Vagina (tissue), 2 donors: ENCODE measurements around the gene UTS2R. TPM values are rescaled to one million over a fixed set of nuclear protein-coding genes. Genes with fewer than 3 reads are reported as not detected.
"Not testable (repeated sequence)": the region's sequence is repeated elsewhere in the genome, so short reads cannot be mapped to it uniquely, and the experiment has no call there.

Source experiments
- DNase-seq, 2 donors: peaks; one replicate each; pipeline ENCODE4 v3.0.0-alpha.2; 2017; ENCODE audit errors: extremely low spot score in 2 of 2
- H3K27ac ChIP-seq: fragments of 200-600 bp; sonication (generic); one replicate; pipeline ENCODE4 v1.5.1; 2019
- H3K27me3 ChIP-seq: fragments of 200-600 bp; sonication (generic); one replicate; pipeline ENCODE4 v1.5.1; 2019
- H3K36me3 ChIP-seq, 2 donors: fragments of 200-600 bp; sonication (generic); one replicate each; pipeline ENCODE4 v1.5.1; 2017 to 2019
- H3K4me1 ChIP-seq: fragments of 200-600 bp; sonication (generic); one replicate; pipeline ENCODE4 v1.5.1; 2019
- H3K4me3 ChIP-seq, 2 donors: fragments of 200-600 bp; sonication (generic); 1 replicate in 1 of 2; 2 replicates in 1 of 2; pipeline ENCODE4 v1.5.1; 2016 to 2019
- H3K9me3 ChIP-seq: fragments of 200-600 bp; sonication (generic); one replicate; pipeline ENCODE4 v1.5.1; 2019
- POLR2A ChIP-seq, 2 donors: fragments of 450-650 bp; IDR thresholded peaks; one replicate each; pipeline ENCODE4 v1.6.1; 2017; ENCODE audit warnings: antibody characterized with exemption in 2 of 2, mild to moderate bottlenecking in 2 of 2, moderate library complexity in 2 of 2
- POLR2AphosphoS5 ChIP-seq, 2 donors: sonication (generic); formaldehyde crosslinking; IDR thresholded peaks; one replicate each; pipeline ENCODE4 v1.9.0; 2017; ENCODE audit warnings: antibody characterized with exemption in 2 of 2, mild to moderate bottlenecking in 2 of 2, low read depth in 1 of 2; ENCODE audit not compliant: insufficient read depth in 1 of 2
- intact Hi-C: fragments of 100-400 bp; cut with DNase I; formaldehyde crosslinking; loops from one replicate; pipeline ENCODE4 v1.15.1; 2023
- total RNA-seq: library from RNA; depleted of rRNA; stranded (reverse); fragments of >200 nt; gene quantifications from one replicate; pipeline ENCODE4 v1.2.3, GENCODE V29; 2016
- TF ChIP-seq, protein P1 (sequence below), 3 experiments: fragments of 450-650 bp in 2 of 3; fragments of 200-600 bp in 1 of 3; sonication (generic) in 1 of 3; IDR thresholded peaks; one replicate each; pipeline ENCODE4 v1.5.1; 2017 to 2019; ENCODE audit warnings: antibody characterized with exemption in 3 of 3, mild to moderate bottlenecking in 2 of 3, moderate library complexity in 2 of 3

Gene UTS2R
- total RNA-seq, 1 donor from 2014 or later = not detected

DNA sequence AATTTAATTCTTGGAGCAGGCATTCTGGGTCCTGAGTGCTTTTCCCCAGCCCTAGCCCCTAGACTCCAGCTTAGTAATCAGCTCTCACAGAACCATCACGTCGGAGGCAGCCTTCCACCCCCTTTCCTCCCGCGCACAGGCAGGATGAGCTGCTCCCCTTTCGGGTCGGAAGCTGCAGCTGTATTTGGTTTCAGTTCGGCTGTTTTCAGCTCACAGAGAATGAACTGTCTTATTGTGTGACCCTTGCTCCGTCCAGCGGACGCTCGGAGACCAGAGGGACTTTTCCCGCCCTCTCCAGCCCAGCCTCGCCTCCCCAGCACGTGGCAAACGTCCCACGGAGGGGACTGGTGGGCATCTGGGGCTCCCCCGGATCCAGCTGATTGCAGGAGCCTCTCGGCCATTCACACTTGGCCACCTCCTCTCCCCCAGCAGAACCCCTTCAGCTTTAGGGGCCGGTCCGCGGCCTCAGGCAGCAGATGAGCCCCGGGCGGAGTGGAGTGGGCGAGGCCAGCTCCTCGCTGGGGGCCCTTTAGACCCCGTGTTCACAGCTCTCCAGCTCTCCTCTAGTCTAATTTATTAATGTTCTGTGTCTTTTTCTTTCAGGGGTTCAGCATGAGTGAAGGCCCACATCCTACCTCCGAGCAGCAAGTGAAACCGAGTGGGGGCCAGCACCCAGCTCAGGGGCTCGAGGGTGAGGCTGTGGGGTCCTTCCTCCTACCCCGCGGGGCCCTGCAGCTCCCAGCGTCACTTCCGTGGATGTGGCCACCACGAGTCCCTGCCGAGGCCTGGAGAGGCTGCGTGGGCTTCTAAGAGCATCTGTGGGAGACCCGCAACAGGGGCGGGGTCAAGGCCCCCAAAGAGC lies 863 bp upstream of the UTS2R start:
- Histone ChIP-seq H3K27ac (no peak overlapping the region), H3K4me3 (peak overlapping the region; percentile 1 to 22), H3K27me3 (no peaks in the 10 kb centered on the region), H3K36me3 (no peaks in the 10 kb centered on the region), H3K9me3 (no peaks in the 10 kb centered on the region), H3K4me1 (peaks cover 10% of the 10 kb centered on the region)
- no peak for DNase-seq
- TF ChIP-seq POLR2A (IDR thresholded peaks at IDR 0.05) (no peak), POLR2AphosphoS5 (IDR thresholded peaks at IDR 0.05; ENCODE audit: insufficient read depth in 1 of 2, low read depth in 1 of 2) (no peak)
- TF ChIP-seq, protein P1, sequence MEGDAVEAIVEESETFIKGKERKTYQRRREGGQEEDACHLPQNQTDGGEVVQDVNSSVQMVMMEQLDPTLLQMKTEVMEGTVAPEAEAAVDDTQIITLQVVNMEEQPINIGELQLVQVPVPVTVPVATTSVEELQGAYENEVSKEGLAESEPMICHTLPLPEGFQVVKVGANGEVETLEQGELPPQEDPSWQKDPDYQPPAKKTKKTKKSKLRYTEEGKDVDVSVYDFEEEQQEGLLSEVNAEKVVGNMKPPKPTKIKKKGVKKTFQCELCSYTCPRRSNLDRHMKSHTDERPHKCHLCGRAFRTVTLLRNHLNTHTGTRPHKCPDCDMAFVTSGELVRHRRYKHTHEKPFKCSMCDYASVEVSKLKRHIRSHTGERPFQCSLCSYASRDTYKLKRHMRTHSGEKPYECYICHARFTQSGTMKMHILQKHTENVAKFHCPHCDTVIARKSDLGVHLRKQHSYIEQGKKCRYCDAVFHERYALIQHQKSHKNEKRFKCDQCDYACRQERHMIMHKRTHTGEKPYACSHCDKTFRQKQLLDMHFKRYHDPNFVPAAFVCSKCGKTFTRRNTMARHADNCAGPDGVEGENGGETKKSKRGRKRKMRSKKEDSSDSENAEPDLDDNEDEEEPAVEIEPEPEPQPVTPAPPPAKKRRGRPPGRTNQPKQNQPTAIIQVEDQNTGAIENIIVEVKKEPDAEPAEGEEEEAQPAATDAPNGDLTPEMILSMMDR (IDR thresholded peaks at IDR 0.05) = no peak
- intact Hi-C loops = no loop called here

DNA sequence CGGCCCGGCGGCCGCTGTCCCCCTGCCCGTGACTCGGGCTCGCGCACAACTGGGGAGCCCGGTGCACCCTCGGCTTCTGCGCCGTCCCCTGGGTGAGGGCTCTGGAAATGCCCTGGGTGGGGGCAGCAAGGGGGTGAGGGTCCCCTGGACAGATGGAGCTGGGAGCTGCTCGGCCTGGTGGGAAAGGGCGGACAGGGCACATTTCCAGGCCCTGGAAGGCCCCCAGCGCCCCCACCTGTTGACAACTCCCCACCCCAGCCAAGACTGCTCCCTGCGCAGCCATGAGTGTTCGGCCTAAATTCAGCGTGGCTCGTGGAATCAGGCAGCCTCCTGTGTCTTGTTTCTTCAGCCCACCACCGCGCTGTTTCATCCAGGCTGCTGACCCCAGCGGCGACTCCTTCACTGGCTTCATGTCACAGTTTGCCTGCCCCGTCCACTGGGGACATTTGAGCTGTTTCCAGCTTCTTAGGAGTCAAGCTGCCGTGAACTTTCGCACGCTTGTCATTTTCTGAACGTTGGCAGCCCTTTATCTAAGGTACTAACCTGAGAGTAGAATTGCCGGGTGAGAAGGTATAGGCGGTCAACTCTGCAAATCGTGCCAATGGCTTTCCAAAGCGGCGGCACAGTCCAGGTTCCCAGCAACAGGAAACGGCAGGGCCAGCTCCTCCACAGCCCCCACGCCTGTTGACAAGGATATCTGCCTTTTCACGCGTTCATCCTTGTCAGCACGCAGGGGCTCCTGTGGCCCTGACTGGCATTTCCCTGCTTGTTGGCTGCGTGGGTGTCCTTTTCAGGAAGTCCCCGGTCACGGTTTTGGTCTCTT lies 895 bp downstream of the UTS2R start:
- Histone ChIP-seq H3K9me3 (no peaks in the 10 kb centered on the region), H3K4me3 (no peak overlapping the region), H3K27me3 (no peaks in the 10 kb centered on the region), H3K27ac (no peak overlapping the region), H3K4me1 (peaks cover 10% of the 10 kb centered on the region), H3K36me3 (no peaks in the 10 kb centered on the region)
- no peak for DNase-seq
- intact Hi-C loops = no loop called here
- no peak for TF ChIP-seq POLR2A (IDR thresholded peaks at IDR 0.05)
- TF ChIP-seq, protein P1 (IDR thresholded peaks at IDR 0.05) = no peak
- TF ChIP-seq POLR2AphosphoS5 (IDR thresholded peaks at IDR 0.05; ENCODE audit: insufficient read depth in 1 of 2, low read depth in 1 of 2) = no peak

DNA sequence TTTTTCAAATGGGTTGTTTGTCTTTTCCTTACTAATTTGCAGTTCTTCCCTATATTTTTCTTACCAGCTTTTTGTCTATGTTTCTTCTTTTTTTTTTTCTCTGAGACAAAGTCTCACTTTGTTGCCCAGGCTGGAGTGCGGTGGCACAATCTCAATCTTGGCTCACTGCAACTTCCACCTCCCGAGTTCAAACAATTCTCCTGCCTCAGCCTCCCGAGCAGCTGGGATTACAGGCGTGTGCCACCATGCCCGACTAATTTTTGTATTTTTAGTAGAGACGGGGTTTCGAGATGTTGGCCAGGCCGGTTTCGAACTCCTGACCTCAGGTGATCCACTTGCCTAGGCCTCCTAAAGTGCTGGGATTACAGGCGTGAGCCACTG lies 1.5 kb downstream of the UTS2R start:
- H3K9me3 ChIP-seq, intact Hi-C loops, H3K4me1 ChIP-seq, H3K27me3 ChIP-seq, DNase-seq, H3K36me3 ChIP-seq, H3K4me3 ChIP-seq, H3K27ac ChIP-seq: not testable (repeated sequence)

DNA sequence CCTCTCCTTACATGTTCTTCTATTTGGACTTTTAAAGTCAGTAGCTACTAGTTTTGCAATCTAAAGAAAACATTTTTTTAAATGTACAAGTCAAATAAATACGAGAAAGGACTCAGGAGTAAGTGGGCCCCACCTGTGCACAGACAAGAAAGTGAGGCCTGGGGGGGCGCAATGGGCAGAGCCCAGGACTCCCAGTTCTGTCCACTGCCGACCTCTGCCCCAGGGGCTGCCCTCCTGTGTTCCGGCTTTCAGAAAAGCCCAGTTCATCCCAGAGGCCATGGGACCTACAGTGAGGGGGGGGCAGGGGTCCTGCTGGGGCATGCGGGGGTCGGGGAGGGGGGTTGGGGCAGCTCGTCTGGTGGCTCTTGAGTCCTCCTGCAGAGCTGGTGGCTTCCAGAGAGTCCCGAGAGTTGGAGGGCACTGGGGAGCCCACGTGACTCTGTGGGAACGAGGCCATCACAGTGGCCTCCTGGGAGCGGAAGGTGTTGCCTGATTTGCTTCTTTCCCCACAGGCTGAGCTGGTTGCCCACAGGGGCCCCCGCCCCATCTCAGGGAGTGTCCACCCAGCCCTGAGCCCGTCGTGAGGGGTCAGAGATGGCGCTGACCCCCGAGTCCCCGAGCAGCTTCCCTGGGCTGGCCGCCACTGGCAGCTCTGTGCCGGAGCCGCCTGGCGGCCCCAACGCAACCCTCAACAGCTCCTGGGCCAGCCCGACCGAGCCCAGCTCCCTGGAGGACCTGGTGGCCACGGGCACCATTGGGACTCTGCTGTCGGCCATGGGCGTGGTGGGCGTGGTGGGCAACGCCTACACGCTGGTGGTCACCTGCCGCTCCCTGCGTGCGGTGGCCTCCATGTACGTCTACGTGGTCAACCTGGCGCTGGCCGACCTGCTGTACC lies 2.4 kb downstream of the UTS2R start:
- no peaks in the 10 kb centered on the region for H3K9me3 ChIP-seq
- intact Hi-C loops = no loop called here
- H3K36me3 ChIP-seq = no peaks in the 10 kb centered on the region
- peaks cover 10% of the 10 kb centered on the region for H3K4me1 ChIP-seq
- H3K27ac ChIP-seq = no peak overlapping the region
- H3K27me3 ChIP-seq = no peaks in the 10 kb centered on the region
- no peak for DNase-seq
- TF ChIP-seq POLR2A (IDR thresholded peaks at IDR 0.05) (no peak), POLR2AphosphoS5 (IDR thresholded peaks at IDR 0.05; ENCODE audit: insufficient read depth in 1 of 2, low read depth in 1 of 2) (no peak)
- TF ChIP-seq, protein P1 (IDR thresholded peaks at IDR 0.05) = no peak
- no peak overlapping the region for H3K4me3 ChIP-seq
